ENCODE data around the gene SORCS2. TPM values are rescaled to one million over a fixed set of nuclear protein-coding genes. Genes with fewer than 3 reads are reported as not detected.

Gene SORCS2
- total and polyA plus RNA-seq, 2 of the 4 experiments (the other 2 are of a cell fraction), result 0.36 to 0.62 TPM

- no peak overlapping the region for H2AFZ ChIP-seq (replicated peaks; ENCODE audit: low read length, poor library complexity)
- dilution Hi-C loops (cut with HindIII; ENCODE audit: low sequenced_read_pairs, unreplicated experiment) (no loop called here), in situ Hi-C loops (cut with MboI; ENCODE audit: low sequenced_read_pairs) (no loop called here), intact Hi-C loops (cut with micrococcal nuclease) (no loop called here)
- no peak overlapping the region for H2BK120ac ChIP-seq (ENCODE audit: low read depth, low read length)
- ChIA-PET POLR2A (ENCODE audit: unreplicated experiment) (no interaction called here), CTCF (no interaction called here)
- H3K27ac ChIP-seq (ENCODE audit: insufficient read depth, low read length), result no peak overlapping the region
- H3K4me3 ChIP-seq (ENCODE audit: insufficient read depth, low read depth, low read length), result no peak overlapping the region
- no peaks in the 10 kb centered on the region for H3K9me1 ChIP-seq (ENCODE audit: insufficient read depth, low read length)
- no peak overlapping the region for H2BK20ac ChIP-seq (ENCODE audit: low read depth, low read length)
- no peak overlapping the region for H2BK5ac ChIP-seq (ENCODE audit: low read depth, low read length, poor library complexity, severe bottlenecking)
- 75% methylated on average over 1 of the region's 3 CpGs; no CpG with 5 or more reads in 1 of the 2 experiments for WGBS, 2 experiments (ENCODE audit: extremely low coverage in 2 of 2, insufficient read length in 1 of 2)
- DNase-seq (no peak), ATAC-seq (ENCODE audit: low read depth) (no peak)
- H3K4me1 ChIP-seq (ENCODE audit: control insufficient read depth, insufficient read depth, low read length), result no peaks in the 10 kb centered on the region
- H4K5ac ChIP-seq (ENCODE audit: low read depth, low read length), result no peak overlapping the region
- H3K4me2 ChIP-seq (ENCODE audit: low read depth, low read length), result no peak overlapping the region
- H4K20me1 ChIP-seq (ENCODE audit: insufficient read depth, low read length), result no peaks in the 10 kb centered on the region
- peaks cover 29% of the 10 kb centered on the region for H3K27me3 ChIP-seq (ENCODE audit: control insufficient read depth, insufficient read depth, low read length)
- BruUV-seq (replicated peaks), result no TSS peak
- H2AK9ac ChIP-seq (replicated peaks; ENCODE audit: low read depth, low read length, poor library complexity), result no peak overlapping the region
- no peak for TF ChIP-seq RFX5 (IDR thresholded peaks at IDR 0.05; ENCODE audit: low read depth, low read length)
- no peak for TF ChIP-seq SMC3 (IDR thresholded peaks at IDR 0.05; ENCODE audit: low read depth, low read length)
- TF ChIP-seq FOS (IDR thresholded peaks at IDR 0.05; ENCODE audit: low read depth, low read length), result no peak
- no peak for TF ChIP-seq CHD1 (IDR thresholded peaks at IDR 0.05; ENCODE audit: low read depth, low read length)
- no peak for TF ChIP-seq BHLHE40 (IDR thresholded peaks at IDR 0.05; ENCODE audit: low read depth, low read length)
- no peak for TF ChIP-seq MAZ (IDR thresholded peaks at IDR 0.05; ENCODE audit: borderline replicate concordance, low read depth, low read length)
- TF ChIP-seq POLR2A (IDR thresholded peaks at IDR 0.05; ENCODE audit: low read depth, low read length), result no peak
- TF ChIP-seq MXI1 (IDR thresholded peaks at IDR 0.05; ENCODE audit: borderline replicate concordance, low read depth, low read length), result no peak
- TF ChIP-seq ELK1 (IDR thresholded peaks at IDR 0.05; ENCODE audit: borderline replicate concordance, low read depth, low read length), result no peak
- no peak for TF ChIP-seq NFE2L2 (IDR thresholded peaks at IDR 0.05; ENCODE audit: low read depth, low read length)
- no peak overlapping the region for H4K8ac ChIP-seq (ENCODE audit: low read depth in 2 of 2, low read length in 2 of 2)
- no peak overlapping the region for H3K23ac ChIP-seq (ENCODE audit: low read depth, low read length)
- no peak overlapping the region for H2AK5ac ChIP-seq (ENCODE audit: low read depth, low read length)
- H3K18ac ChIP-seq (ENCODE audit: low read depth, low read length), result no peak overlapping the region
- no peaks in the 10 kb centered on the region for H3K79me1 ChIP-seq (ENCODE audit: low read depth in 1 of 2, low read length in 2 of 2)
- H4K91ac ChIP-seq (ENCODE audit: insufficient read depth, low read depth, low read length), result no peak overlapping the region
- H3K4ac ChIP-seq (ENCODE audit: low read depth, low read length), result no peak overlapping the region
- H3K9ac ChIP-seq (ENCODE audit: low read depth, low read length), result no peak overlapping the region
- H3K9me3 ChIP-seq (ENCODE audit: control insufficient read depth, insufficient read depth, low read length), result peaks cover 1% of the 10 kb centered on the region; the same call in 1 of the 2 replicates
- no peak overlapping the region for H3K14ac ChIP-seq (replicated peaks; ENCODE audit: low read depth, low read length)
- H2BK15ac ChIP-seq (ENCODE audit: low read depth, low read length), result no peak overlapping the region
- no peak overlapping the region for H3K56ac ChIP-seq (ENCODE audit: extremely low read depth, insufficient read depth, low read length)
- H3K36me3 ChIP-seq (ENCODE audit: control insufficient read depth, insufficient read depth, low read length), result no peaks in the 10 kb centered on the region
Observed at GRCh38 chr4:7616193-7616592, 423.9 kb downstream of the SORCS2 start.
